ENCODE results near the gene PLPPR1.

Gene PLPPR1

DNA sequence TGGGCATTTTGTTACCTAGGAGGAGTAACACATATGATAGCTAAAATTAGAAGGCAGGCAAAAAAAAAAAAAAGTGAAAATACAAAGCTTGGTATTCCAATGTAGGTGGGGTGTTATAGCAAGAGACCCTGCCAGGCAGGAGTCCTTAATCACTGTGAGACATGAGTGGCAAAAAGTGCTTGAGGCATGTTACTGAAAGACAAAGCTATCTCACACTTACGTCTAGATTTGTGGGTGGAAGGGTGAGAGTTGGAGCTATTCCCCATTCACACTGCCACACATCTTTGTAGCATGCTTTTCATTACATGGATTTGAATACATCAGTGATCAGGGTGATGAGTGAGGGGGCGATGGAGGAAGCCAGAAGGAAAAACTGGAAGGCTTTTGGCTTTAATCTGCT is 2.6 kb upstream of the PLPPR1 start:
- Histone ChIP-seq H3K4me3 (ENCODE audit: low read length, poor library complexity, severe bottlenecking) (no peak overlapping the region), H2AFZ (ENCODE audit: low read length) (no peak overlapping the region), H3K4me1 (ENCODE audit: insufficient read depth, low read length, poor library complexity, severe bottlenecking) (no peaks in the 10 kb centered on the region), H3K9me2 (replicated peaks; ENCODE audit: low read depth, low read length) (no peaks in the 10 kb centered on the region), H3K9ac (ENCODE audit: low read depth, low read length, poor library complexity, severe bottlenecking) (no peak overlapping the region), H3K4me2 (ENCODE audit: low read depth, low read length, poor library complexity, severe bottlenecking) (no peak overlapping the region), H4K20me1 (ENCODE audit: insufficient read depth, low read length, poor library complexity, severe bottlenecking) (no peaks in the 10 kb centered on the region), H3K79me2 (ENCODE audit: insufficient read depth, low read length) (no peaks in the 10 kb centered on the region), H3K36me3 (ENCODE audit: insufficient read depth, low read length) (no peaks in the 10 kb centered on the region), H3K9me3 (ENCODE audit: insufficient read depth, low read depth, low read length) (no peaks in the 10 kb centered on the region), H3F3A (ENCODE audit: low read depth) (no peaks in the 10 kb centered on the region), H3K27me3 (ENCODE audit: insufficient read depth, low read length, poor library complexity, severe bottlenecking) (no peaks in the 10 kb centered on the region)
- no peak for TF ChIP-seq EZH2phosphoT487 (IDR thresholded peaks at IDR 0.05; ENCODE audit: borderline replicate concordance)
- TF ChIP-seq, protein P1, sequence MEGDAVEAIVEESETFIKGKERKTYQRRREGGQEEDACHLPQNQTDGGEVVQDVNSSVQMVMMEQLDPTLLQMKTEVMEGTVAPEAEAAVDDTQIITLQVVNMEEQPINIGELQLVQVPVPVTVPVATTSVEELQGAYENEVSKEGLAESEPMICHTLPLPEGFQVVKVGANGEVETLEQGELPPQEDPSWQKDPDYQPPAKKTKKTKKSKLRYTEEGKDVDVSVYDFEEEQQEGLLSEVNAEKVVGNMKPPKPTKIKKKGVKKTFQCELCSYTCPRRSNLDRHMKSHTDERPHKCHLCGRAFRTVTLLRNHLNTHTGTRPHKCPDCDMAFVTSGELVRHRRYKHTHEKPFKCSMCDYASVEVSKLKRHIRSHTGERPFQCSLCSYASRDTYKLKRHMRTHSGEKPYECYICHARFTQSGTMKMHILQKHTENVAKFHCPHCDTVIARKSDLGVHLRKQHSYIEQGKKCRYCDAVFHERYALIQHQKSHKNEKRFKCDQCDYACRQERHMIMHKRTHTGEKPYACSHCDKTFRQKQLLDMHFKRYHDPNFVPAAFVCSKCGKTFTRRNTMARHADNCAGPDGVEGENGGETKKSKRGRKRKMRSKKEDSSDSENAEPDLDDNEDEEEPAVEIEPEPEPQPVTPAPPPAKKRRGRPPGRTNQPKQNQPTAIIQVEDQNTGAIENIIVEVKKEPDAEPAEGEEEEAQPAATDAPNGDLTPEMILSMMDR (conservative IDR thresholded peaks at IDR 0.05; ENCODE audit: low read length): no peak

- Histone ChIP-seq H3K9me3 (ENCODE audit: insufficient read depth, low read depth, low read length) (no peaks in the 10 kb centered on the region), H3K4me1 (ENCODE audit: insufficient read depth, low read length, poor library complexity, severe bottlenecking) (no peaks in the 10 kb centered on the region), H3K79me2 (ENCODE audit: insufficient read depth, low read length) (no peaks in the 10 kb centered on the region), H3F3A (ENCODE audit: low read depth) (no peaks in the 10 kb centered on the region), H3K9ac (ENCODE audit: low read depth, low read length, poor library complexity, severe bottlenecking) (no peak overlapping the region), H3K9me2 (replicated peaks; ENCODE audit: low read depth, low read length) (no peaks in the 10 kb centered on the region), H2AFZ (ENCODE audit: low read length) (no peak overlapping the region), H3K4me2 (ENCODE audit: low read depth, low read length, poor library complexity, severe bottlenecking) (no peak overlapping the region), H4K20me1 (ENCODE audit: insufficient read depth, low read length, poor library complexity, severe bottlenecking) (no peaks in the 10 kb centered on the region), H3K4me3 (ENCODE audit: low read length, poor library complexity, severe bottlenecking) (no peak overlapping the region), H3K27me3 (ENCODE audit: insufficient read depth, low read length, poor library complexity, severe bottlenecking) (no peaks in the 10 kb centered on the region), H3K36me3 (ENCODE audit: insufficient read depth, low read length) (no peaks in the 10 kb centered on the region)
- TF ChIP-seq, protein P1 (conservative IDR thresholded peaks at IDR 0.05; ENCODE audit: low read length): no peak
- no peak for TF ChIP-seq EZH2phosphoT487 (IDR thresholded peaks at IDR 0.05; ENCODE audit: borderline replicate concordance)
Measured at GRCh38 chr9:101026824-101027223, 1.7 kb upstream of the PLPPR1 start.

DNA sequence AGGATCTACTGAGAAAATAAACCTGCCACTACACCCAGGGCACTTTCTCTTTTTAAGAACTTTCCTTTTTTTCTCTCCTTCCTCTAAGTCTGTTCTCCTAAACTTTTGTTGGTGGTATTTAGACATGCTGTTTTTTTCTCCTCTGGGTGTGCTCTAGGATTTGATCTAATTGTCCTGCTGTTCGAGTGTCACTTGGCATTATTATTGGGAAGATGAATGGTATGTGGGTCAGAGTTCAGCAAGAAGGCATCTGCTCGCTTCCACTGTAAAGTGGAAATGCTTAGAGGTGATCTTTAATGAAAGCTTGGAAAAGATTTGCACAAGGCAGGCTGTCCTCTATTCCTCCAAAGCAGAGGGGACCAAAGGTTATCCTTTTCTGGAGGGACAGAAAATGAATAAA is 1.3 kb upstream of the PLPPR1 start:
- Histone ChIP-seq H3K36me3 (ENCODE audit: insufficient read depth, low read length) (no peaks in the 10 kb centered on the region), H3K4me1 (ENCODE audit: insufficient read depth, low read length, poor library complexity, severe bottlenecking) (no peaks in the 10 kb centered on the region), H3K4me3 (ENCODE audit: low read length, poor library complexity, severe bottlenecking) (no peak overlapping the region), H3K9me2 (replicated peaks; ENCODE audit: low read depth, low read length) (no peaks in the 10 kb centered on the region), H3K4me2 (ENCODE audit: low read depth, low read length, poor library complexity, severe bottlenecking) (no peak overlapping the region), H3K79me2 (ENCODE audit: insufficient read depth, low read length) (no peaks in the 10 kb centered on the region), H3F3A (ENCODE audit: low read depth) (no peaks in the 10 kb centered on the region), H2AFZ (ENCODE audit: low read length) (no peak overlapping the region), H3K27me3 (ENCODE audit: insufficient read depth, low read length, poor library complexity, severe bottlenecking) (no peaks in the 10 kb centered on the region), H3K9me3 (ENCODE audit: insufficient read depth, low read depth, low read length) (no peaks in the 10 kb centered on the region), H3K9ac (ENCODE audit: low read depth, low read length, poor library complexity, severe bottlenecking) (no peak overlapping the region), H4K20me1 (ENCODE audit: insufficient read depth, low read length, poor library complexity, severe bottlenecking) (no peaks in the 10 kb centered on the region)
- TF ChIP-seq, protein P1 (conservative IDR thresholded peaks at IDR 0.05; ENCODE audit: low read length): no peak
- TF ChIP-seq EZH2phosphoT487 (IDR thresholded peaks at IDR 0.05; ENCODE audit: borderline replicate concordance): no peak

All from Loucy (cell line).